NCI-H1092 treated with DMSO at 0.1 percent for 48 hours (cell line): Measurements from ENCODE around the gene MITF.

Experiments
- DNase-seq: peaks from one replicate; lab custom pipeline; 2025; lab: John Stamatoyannopoulos, UW

MITF gene

GRCh38 chr3:69725994-69726571 is 13.2 kb upstream of the MITF start:
- no peak for DNase-seq

GRCh38 chr3:69729147-69729919 is 9.9 kb upstream of the MITF start:
- DNase-seq = no peak

- DNase-seq = no peak
These were observed 8.2 kb upstream of the MITF start for GRCh38 chr3:69731080-69731479.

GRCh38 chr3:69735893-69736292 is 3.4 kb upstream of the MITF start:
- DNase-seq = no peak

GRCh38 chr3:69737392-69737791 is 1.9 kb upstream of the MITF start:
- no peak for DNase-seq

- no peak for DNase-seq
These were observed 949 bp upstream of the MITF start for GRCh38 chr3:69738315-69738714.

- no peak for DNase-seq
These were observed 433 bp upstream of the MITF start for GRCh38 chr3:69738859-69739203.

GRCh38 chr3:69740103-69741021 is 1.1 kb downstream of the MITF start:
- no peak for DNase-seq

- no peak for DNase-seq
These were observed 1.9 kb downstream of the MITF start for GRCh38 chr3:69741032-69741767.

- DNase-seq = no peak
These were observed 3.1 kb downstream of the MITF start for GRCh38 chr3:69742391-69742790.

- no peak for DNase-seq
These were observed 5.0 kb downstream of the MITF start for GRCh38 chr3:69743975-69744906.

GRCh38 chr3:69745505-69745904 is 6.2 kb downstream of the MITF start:
- DNase-seq = no peak

- no peak for DNase-seq
These were observed 6.9 kb downstream of the MITF start for GRCh38 chr3:69746119-69746518.

GRCh38 chr3:69747511-69748258 is 8.4 kb downstream of the MITF start:
- DNase-seq = no peak

- no peak for DNase-seq
These were observed 9.2 kb downstream of the MITF start for GRCh38 chr3:69748503-69748902.

- no peak for DNase-seq
These were observed 10.2 kb downstream of the MITF start for GRCh38 chr3:69749461-69749860.

GRCh38 chr3:69750549-69750948 is 11.3 kb downstream of the MITF start:
- DNase-seq = no peak

GRCh38 chr3:69751074-69751476 is 11.8 kb downstream of the MITF start:
- no peak for DNase-seq

- DNase-seq = no peak
These were observed 13.0 kb downstream of the MITF start for GRCh38 chr3:69752241-69752640.

- no peak for DNase-seq
These were observed 14.0 kb downstream of the MITF start for GRCh38 chr3:69753179-69753775.
